Endothelial cell of umbilical vein (primary cell): ENCODE results near the gene EDA. TPM values are rescaled to one million over a fixed set of nuclear protein-coding genes. Genes with fewer than 3 reads are reported as not detected.

Experiments used
- BruUV-seq: library from RNA; stranded (reverse); fragments of 400-500 nt; replicated peaks from 2 replicates; lab custom pipeline; 2021; lab: Mats Ljungman, UMichigan
- CTCF ChIA-PET: fragments of 300-600, 350-600 bp; sonication (Branson Sonifier 250); formaldehyde crosslinking; loops from one replicate; lab custom pipeline; 2021; ENCODE audit warnings: antibody characterized with exemption, inconsistent platforms; lab: Charles Lee
- POLR2A ChIA-PET: fragments of 300-600, 350-600 bp; sonication (Branson Sonifier 250); formaldehyde crosslinking; loops from one replicate; lab custom pipeline; 2021; ENCODE audit warnings: antibody characterized with exemption, inconsistent platforms; lab: Charles Lee
- DNase-seq: peaks from one replicate; pipeline ENCODE4 v3.0.0-alpha.2; 2011; ENCODE audit warnings: low read depth, low spot score
- FAIRE-seq: peaks from 2 replicates; lab custom pipeline; 2011; peaks lifted over from hg19 to GRCh38; lab: Jason Lieb, UNC
- H2AFZ ChIP-seq: 2 replicates; pipeline ENCODE4 v1.6.0; 2012; ENCODE audit warnings: low read depth, low read length, control low read depth, inconsistent platforms
- H3K27ac ChIP-seq: 2 replicates; pipeline ENCODE4 v1.5.1; 2011; ENCODE audit warnings: low read depth, mild to moderate bottlenecking, control low read depth, low read length, moderate library complexity; ENCODE audit not compliant: insufficient read depth
- H3K27me3 ChIP-seq, 2 experiments: 2 replicates each; pipeline versions ENCODE4 v1.6.0 to v1.6.1; 2011; ENCODE audit warnings: low read length in 2 of 2, mixed read lengths in 1 of 2; ENCODE audit not compliant: control insufficient read depth in 2 of 2, insufficient read depth in 2 of 2
- H3K36me3 ChIP-seq, 2 experiments: 2 replicates in 1 of 2; 3 replicates in 1 of 2; pipeline ENCODE4 v1.5.1; 2011; ENCODE audit warnings: low read length in 2 of 2, mild to moderate bottlenecking in 1 of 2, moderate library complexity in 1 of 2; ENCODE audit not compliant: control insufficient read depth in 2 of 2, insufficient read depth in 2 of 2; ENCODE audit errors: extremely low read depth in 1 of 2
- H3K4me1 ChIP-seq: 3 replicates; pipeline ENCODE4 v1.5.1; 2011; ENCODE audit warnings: mild to moderate bottlenecking, low read length; ENCODE audit not compliant: control insufficient read depth, insufficient read depth; ENCODE audit errors: extremely low read depth
- H3K4me2 ChIP-seq: 2 replicates; pipeline ENCODE4 v1.6.1; 2011; ENCODE audit warnings: low read length, control low read depth, mixed read lengths; ENCODE audit not compliant: insufficient read depth
- H3K4me3 ChIP-seq, 3 experiments: fragments of 200-600 bp in 1 of 3; sonication (generic), shearing (Covaris generic) in 1 of 3; replicated peaks in 1 of 3; 2 replicates each; pipeline ENCODE4 v1.5.1; 2011 to 2016; ENCODE audit warnings: control low read depth in 3 of 3, low read length in 3 of 3, mild to moderate bottlenecking in 2 of 3, inconsistent platforms in 1 of 3, low read depth in 1 of 3, moderate library complexity in 1 of 3; ENCODE audit not compliant: insufficient read depth in 1 of 3
- H3K79me2 ChIP-seq: 2 replicates; pipeline ENCODE4 v1.6.0; 2012; ENCODE audit warnings: low read length, inconsistent platforms; ENCODE audit not compliant: control insufficient read depth, insufficient read depth
- H3K9ac ChIP-seq: replicated peaks from 2 replicates; pipeline ENCODE3; 2011; ENCODE audit warnings: low read length, control low read depth; ENCODE audit not compliant: insufficient read depth; ENCODE audit errors: extremely low read depth
- H3K9me1 ChIP-seq: replicated peaks from 3 replicates; pipeline ENCODE4 v1.6.0; 2011; ENCODE audit warnings: mild to moderate bottlenecking, low read length; ENCODE audit not compliant: control insufficient read depth, insufficient read depth; ENCODE audit errors: extremely low read depth
- H3K9me3 ChIP-seq: replicated peaks from 2 replicates; pipeline ENCODE4 v1.5.1; 2012; ENCODE audit warnings: low read length, inconsistent platforms; ENCODE audit not compliant: control insufficient read depth, insufficient read depth
- H4K20me1 ChIP-seq: replicated peaks from 2 replicates; pipeline ENCODE3; 2011; ENCODE audit warnings: mild to moderate bottlenecking, low read length; ENCODE audit not compliant: control insufficient read depth, insufficient read depth; ENCODE audit errors: extremely low read depth
- EZH2 ChIP-seq: IDR thresholded peaks from 2 replicates; pipeline ENCODE4 v1.6.1; 2012; ENCODE audit warnings: borderline replicate concordance, low read depth, mild to moderate bottlenecking, moderate library complexity, low read length, inconsistent platforms; ENCODE audit not compliant: severe bottlenecking
- FOS ChIP-seq: IDR thresholded peaks from 2 replicates; pipeline ENCODE4 v1.6.1; 2011; ENCODE audit warnings: mild to moderate bottlenecking, low read length, moderate library complexity, borderline replicate concordance; ENCODE audit not compliant: insufficient read depth
- GATA2 ChIP-seq: IDR thresholded peaks from 2 replicates; pipeline ENCODE4 v1.7.0; 2011; ENCODE audit warnings: low read depth, mild to moderate bottlenecking, moderate library complexity, mixed read lengths, low read length; ENCODE audit not compliant: insufficient read length, insufficient read depth
- JUN ChIP-seq: IDR thresholded peaks from 2 replicates; pipeline ENCODE4 v1.6.1; 2011; ENCODE audit warnings: borderline replicate concordance, low read depth; ENCODE audit not compliant: insufficient read length, insufficient read depth
- MAX ChIP-seq: IDR thresholded peaks from 2 replicates; pipeline ENCODE4 v1.6.1; 2011; ENCODE audit not compliant: insufficient read depth, insufficient read length
- MYC ChIP-seq: IDR thresholded peaks from one replicate; pipeline ENCODE4 v1.6.1; 2011; ENCODE audit warnings: mild to moderate bottlenecking, low read depth, low read length
- POLR2A ChIP-seq: IDR thresholded peaks from 2 replicates; pipeline ENCODE4 v1.6.1; 2012; ENCODE audit warnings: low read depth, mild to moderate bottlenecking, control low read depth, low read length
- POLR2AphosphoS5 ChIP-seq: IDR thresholded peaks from 2 replicates; pipeline ENCODE4 v1.6.1; 2012; ENCODE audit warnings: low read depth, mild to moderate bottlenecking, control low read depth, low read length, moderate library complexity; ENCODE audit not compliant: insufficient read depth
- dilution Hi-C: fragments of 300-500 bp; cut with MboI; formaldehyde crosslinking; loops from one replicate; pipeline ENCODE4 v1.15.0; 2019; ENCODE audit warnings: low sequenced_read_pairs; ENCODE audit not compliant: extremely low pct_ligation_motif_present
- intact Hi-C: fragments of 100-400 bp; cut with micrococcal nuclease; formaldehyde crosslinking; loops from one replicate; pipeline ENCODE4 v1.10.0; 2022
- polyA plus RNA-seq, 4 experiments: library from polyadenylated mRNA; depleted of rRNA in 3 of 4; stranded (reverse) in 3 of 4; unstranded in 1 of 4; fragments of >200 nt; gene quantifications; 2 replicates each; pipeline versions ENCODE4 v1.2.1 to v1.2.3, GENCODE V29; 2011 to 2012; ENCODE audit warnings: missing spikeins in 1 of 4
- total RNA-seq: library from RNA; stranded (reverse); gene quantifications from 2 replicates; pipeline ENCODE4 v1.2.3, GENCODE V29; 2021
- TF ChIP-seq, protein P1 (sequence below), 2 donors: IDR thresholded peaks; 1 replicate in 1 of 2; 2 replicates in 1 of 2; pipeline ENCODE4 v1.5.1; 2011; ENCODE audit warnings: low read length in 2 of 2, mild to moderate bottlenecking in 2 of 2, moderate library complexity in 2 of 2, control low read depth in 1 of 2, inconsistent platforms in 1 of 2, low read depth in 1 of 2; ENCODE audit not compliant: insufficient read depth in 1 of 2; ENCODE audit errors: extremely low read depth in 1 of 2

The EDA gene
- total and polyA plus RNA-seq, 2 donors (not counting 3 experiments of a cell fraction or from before 2014, with no cell fraction given) = 0.37 to 1.2 TPM

- DNase-seq (no peak), FAIRE-seq (no peak)
- Histone ChIP-seq H3K27me3 (no peaks in the 10 kb centered on the region), H3K4me1 (no peaks in the 10 kb centered on the region), H4K20me1 (no peaks in the 10 kb centered on the region), H3K9me1 (no peaks in the 10 kb centered on the region), H3K36me3 (no peaks in the 10 kb centered on the region), H3K9me3 (no peaks in the 10 kb centered on the region), H3K9ac (no peak overlapping the region), H3K79me2 (no peaks in the 10 kb centered on the region), H3K4me3 (no peak overlapping the region), H3K4me2 (no peak overlapping the region), H3K27ac (no peak overlapping the region), H2AFZ (no peak overlapping the region)
- POLR2A ChIA-PET = no interaction called here
- intact Hi-C loops (no loop called here), dilution Hi-C loops (no loop called here)
- no TSS peak for BruUV-seq
- no peak for TF ChIP-seq MYC
- TF ChIP-seq, protein P1, sequence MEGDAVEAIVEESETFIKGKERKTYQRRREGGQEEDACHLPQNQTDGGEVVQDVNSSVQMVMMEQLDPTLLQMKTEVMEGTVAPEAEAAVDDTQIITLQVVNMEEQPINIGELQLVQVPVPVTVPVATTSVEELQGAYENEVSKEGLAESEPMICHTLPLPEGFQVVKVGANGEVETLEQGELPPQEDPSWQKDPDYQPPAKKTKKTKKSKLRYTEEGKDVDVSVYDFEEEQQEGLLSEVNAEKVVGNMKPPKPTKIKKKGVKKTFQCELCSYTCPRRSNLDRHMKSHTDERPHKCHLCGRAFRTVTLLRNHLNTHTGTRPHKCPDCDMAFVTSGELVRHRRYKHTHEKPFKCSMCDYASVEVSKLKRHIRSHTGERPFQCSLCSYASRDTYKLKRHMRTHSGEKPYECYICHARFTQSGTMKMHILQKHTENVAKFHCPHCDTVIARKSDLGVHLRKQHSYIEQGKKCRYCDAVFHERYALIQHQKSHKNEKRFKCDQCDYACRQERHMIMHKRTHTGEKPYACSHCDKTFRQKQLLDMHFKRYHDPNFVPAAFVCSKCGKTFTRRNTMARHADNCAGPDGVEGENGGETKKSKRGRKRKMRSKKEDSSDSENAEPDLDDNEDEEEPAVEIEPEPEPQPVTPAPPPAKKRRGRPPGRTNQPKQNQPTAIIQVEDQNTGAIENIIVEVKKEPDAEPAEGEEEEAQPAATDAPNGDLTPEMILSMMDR (IDR thresholded peaks at IDR 0.05; ENCODE audit: extremely low read depth in 1 of 2, insufficient read depth in 1 of 2, low read depth in 1 of 2, low read length in 2 of 2) = no peak
- no peak for TF ChIP-seq EZH2
- no peak for TF ChIP-seq MAX
- no peak for TF ChIP-seq POLR2A
- no peak for TF ChIP-seq POLR2AphosphoS5
- no peak for TF ChIP-seq FOS
- no peak for TF ChIP-seq JUN
- TF ChIP-seq GATA2 = no peak
- CTCF ChIA-PET = no interaction called here
These were observed 59.0 kb downstream of the EDA start for GRCh38 chrX:69674891-69675290.
